ENCODE results near the gene SLC39A11.
"Not testable (repeated sequence)": the region's sequence is repeated elsewhere in the genome, so short reads cannot be mapped to it uniquely, and the experiment has no call there.

Gene SLC39A11

DNA sequence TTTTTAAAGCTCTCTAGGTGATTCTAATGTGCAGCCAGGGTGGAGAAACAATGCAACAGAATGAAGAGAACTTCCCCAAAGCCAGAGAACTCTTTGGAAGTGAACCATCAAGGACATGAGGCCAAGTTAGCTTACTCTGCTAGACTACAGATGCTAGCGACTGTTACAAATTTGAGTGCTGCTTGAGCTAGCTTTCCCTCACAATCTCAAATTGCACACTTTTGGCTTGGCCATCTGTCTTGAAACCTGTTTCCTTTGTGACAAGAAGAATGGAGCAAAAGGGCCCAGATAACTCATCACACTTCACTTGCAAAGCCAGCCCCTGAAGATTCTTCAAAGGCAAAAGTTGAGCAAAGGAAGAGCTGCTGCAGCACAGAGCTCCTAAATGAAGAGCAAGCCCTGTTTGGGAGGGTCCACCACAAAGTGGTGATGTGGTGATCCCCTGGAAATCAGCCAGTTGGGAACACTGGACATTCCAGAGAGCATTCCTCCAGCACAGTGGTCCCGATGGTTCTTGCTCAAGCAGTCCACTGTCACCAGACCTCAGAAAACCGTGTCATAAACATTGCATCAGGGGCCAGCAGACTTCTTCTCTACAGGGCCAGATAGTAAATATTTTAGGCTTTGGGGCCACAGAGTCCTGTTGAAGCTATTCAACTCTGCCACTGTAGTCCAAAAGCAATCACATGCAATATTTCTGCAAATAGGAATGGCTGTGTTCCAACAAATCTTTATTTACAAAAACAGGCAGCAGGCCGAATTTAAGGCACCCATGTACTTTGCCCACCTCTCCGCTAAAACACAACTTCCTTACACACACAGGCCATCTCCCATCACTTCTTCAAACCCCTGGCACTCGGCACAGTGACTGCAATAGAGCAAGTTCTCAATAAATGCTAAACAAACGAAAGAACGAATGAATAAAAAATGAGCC lies 21.2 kb downstream of the SLC39A11 start:
- FAIRE-seq: no peak

DNA sequence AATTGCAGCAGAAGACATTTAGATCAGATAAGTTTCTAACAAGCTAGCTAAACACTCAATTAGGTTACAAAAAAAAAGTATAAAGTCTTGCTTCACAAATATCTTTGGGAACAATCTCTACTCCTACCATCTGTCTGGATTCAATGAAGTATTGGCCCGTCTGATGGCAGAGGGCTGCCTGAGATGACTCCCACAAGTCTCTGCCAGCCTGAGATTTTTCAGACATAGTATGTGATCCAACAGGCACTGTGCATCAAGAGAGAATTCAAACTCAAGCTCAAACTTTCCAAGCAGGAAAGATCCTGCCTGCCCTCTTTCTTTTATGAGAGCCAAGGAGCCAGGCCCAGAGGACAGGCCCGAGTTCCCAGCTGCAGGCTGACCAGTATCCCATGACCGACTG lies 22.6 kb downstream of the SLC39A11 start:
- no peak for FAIRE-seq

DNA sequence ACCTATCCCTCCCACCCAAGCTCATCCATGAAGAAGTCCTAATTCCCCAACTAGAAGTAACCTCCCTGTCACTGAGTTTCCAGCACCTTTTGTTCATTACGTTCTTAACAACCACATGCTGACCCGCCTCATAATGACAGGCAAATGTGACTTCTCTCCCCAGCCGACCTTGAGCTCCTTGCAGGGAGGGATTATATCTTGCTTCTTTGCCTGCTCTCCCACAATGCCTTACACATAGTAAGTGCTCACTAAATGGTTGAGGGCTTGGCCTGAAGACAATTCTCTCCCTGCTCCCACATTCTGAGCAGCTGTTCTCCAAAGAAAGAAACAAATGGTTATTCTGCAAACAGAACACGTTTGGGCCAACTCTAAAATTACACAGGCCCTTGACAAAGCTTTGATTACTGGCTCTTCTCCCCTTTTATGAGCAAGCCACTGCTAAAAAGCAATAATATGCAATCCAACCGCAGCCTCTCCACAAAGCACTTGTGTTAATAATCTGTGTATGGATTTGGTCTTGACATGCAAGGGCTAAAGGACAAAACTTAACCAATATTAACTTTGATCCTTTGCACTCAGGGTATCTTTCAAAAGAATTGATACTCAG lies 23.2 kb downstream of the SLC39A11 start:
- no peak for FAIRE-seq

DNA sequence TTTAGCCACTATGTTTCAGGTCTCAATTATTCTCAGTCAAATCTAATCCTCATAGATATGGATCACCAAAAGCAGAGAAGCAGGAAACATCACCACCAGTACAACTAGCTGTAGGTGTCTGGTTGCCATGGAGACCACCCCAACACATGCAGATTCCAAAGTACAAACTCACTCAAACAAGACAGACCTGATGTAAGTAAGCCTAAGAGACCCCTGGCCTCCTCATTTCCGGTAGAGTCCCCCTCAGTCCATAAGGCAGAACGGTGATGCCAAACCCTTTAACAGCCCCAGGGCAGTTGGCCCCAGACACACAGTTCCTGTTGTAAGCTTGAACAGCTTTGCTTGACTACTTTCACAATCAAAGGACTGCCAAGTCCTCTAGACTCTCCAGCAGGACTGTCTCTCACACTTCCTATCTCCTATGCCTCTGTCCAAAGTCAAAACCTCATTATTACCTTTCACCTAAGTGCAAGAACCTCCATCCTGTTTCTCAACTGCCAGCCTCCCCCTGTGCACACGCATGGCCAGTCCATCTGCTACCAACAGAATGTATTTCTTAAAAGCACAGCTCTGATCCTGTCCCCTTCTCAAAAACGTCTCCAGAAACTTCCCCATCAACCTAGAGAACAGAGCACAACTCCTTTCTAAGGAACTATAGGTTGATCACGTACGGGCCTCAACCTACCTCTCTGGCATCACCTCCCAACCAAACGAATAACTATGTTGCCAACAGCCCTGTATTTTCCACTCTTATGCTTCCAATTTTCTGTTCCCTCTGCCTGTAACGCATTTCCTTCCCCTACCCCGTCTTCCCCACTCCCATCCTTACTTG lies 23.9 kb downstream of the SLC39A11 start:
- FAIRE-seq: no peak

DNA sequence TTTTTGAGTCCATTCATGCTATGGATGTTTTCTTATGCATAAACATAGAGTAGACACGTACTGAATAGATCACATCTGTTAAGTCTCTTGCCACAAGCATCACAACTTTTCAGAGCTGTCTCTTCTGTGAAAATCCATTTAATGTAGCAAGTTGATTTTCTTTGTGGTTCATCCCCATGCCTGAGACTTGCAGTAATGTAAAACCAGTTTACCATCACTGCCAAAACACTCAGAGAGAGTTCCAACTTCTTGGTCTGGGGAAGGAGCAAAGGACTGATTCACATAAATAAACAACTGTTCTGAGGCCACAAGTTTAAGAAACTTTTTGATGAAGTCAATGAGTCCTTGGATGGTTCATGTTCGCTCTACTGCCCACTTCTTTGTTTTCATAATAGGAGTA lies 24.8 kb downstream of the SLC39A11 start:
- not testable (repeated sequence) for FAIRE-seq

DNA sequence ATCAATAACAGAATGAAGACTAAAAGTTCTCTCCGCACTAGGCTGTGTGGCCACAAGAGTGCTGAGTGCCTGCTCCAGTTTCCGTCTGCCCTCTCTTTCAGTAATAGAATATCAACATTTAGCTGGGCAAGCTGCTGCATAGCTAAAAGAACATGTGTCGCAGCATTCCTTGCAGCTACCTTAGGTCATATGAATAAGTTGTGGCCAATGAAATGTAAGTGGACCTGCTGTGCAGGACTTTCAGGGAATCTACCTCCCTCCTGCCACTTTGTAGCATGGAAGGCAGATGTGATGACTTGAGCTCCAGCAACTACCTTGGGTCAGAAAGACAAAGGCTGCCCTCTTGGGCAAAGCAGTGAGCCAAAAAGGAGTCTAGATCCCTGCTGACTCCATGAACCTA lies 25.4 kb downstream of the SLC39A11 start:
- FAIRE-seq: no peak

DNA sequence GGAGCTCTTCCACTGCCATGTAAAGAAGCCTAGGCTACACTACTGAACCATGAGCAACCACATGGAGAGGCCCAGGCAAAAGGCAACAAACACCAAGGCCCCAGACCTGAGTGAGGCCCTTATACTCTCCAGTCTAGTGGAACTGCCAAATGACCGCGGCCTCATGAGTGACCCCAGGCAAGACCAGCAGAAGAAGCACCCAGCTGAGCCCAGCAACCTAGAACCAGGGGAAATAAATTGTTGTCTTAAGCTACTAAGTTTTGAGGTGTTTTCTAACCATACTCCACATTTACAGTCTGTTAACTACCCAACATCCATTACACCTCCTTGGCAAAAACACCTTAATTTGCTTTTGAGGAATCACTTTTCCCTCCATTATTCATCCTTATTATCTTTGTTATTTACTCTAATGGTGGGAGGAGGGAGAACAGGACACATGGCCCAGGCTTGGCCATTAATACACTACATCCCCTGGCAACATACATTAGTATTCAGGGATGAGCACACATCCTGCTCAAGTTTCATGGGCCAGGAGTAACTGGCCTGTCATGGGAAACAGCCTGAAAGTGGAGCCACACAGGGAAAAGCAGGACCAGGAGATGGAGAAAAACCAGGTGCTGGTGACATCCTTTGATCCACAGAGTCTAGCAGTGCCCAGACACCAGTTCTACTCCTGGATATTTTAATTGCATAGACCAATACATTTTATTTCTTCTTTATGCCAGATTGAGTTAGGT lies 26.2 kb downstream of the SLC39A11 start:
- FAIRE-seq: no peak

DNA sequence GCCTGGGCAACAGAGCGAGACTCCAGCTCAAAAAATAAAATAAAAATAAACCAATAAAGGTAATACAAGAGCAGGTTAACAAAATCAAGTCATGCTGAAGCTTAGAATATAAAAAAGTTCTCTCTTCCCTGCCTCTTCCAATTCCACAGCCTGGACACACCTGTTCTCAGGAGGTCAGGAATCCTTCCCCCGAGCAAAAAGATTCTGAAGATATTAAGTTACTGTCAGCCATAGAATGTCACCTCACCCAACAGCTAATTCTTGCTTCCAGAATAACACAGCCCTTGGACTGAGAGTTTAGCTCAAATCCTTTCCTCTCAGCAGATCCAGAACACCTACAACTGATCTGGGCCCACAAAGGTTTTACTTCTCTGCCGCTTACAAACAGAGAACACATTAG lies 27.1 kb downstream of the SLC39A11 start:
- no peak for FAIRE-seq

DNA sequence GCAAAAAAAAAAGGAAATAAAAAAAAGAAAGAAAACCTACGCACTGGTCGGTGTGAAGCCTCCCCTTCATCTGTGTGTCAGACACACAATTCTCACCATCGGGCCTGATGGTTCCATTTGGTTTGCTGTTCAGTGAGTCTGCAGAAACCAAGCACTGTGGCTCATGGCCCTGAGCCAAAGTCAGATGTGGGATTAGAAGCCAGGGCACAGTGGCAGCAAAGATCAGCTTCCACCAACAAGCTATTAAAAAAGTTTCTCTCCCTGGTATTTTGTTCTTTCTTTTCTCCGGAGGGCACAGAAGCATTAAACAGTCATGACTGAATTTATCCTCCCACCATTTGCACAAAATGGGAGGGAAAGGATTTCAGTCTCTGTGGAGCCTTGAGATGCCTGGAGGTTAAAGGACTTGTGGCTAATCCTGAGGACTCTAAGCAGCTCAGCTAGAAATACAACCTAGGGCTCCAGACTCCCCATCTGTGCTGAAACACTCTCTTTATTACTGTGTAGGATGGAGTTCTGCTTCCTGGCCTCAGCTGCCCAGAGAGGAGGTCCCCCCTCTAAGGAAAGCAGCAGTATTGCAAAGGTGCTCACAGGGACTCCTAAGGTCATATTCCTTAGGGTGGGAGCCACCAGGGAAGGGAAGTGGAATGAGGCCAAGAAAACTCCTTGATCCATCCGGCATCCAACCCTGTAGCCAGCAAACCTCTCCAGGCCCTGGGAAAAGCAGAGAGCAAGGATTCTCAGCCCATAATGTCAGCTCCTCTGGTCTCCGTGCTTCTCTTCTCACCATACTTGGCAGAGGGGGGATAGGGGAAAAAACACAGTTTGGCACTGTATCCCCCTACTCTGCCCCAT lies 28.2 kb downstream of the SLC39A11 start:
- no peak for FAIRE-seq

DNA sequence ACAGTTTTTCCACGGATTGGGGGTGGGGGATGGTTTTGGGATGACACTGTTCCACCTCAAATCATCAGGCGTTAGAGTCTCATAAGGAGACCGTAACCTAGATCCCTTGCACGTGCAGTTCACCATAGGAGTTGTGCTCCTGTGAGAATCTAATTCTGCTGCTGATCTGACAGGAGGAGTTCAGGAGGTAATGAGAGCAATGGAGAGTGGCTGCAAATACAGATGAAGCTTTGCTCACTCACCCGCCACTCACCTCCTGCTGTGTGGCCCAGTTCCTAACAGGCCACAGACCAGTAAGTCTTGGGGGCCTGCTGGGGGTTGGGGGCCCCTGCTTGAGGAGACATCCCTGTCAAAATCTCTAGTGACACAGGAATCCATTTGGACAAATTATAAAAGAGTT lies 29.8 kb downstream of the SLC39A11 start:
- no peak for FAIRE-seq

DNA sequence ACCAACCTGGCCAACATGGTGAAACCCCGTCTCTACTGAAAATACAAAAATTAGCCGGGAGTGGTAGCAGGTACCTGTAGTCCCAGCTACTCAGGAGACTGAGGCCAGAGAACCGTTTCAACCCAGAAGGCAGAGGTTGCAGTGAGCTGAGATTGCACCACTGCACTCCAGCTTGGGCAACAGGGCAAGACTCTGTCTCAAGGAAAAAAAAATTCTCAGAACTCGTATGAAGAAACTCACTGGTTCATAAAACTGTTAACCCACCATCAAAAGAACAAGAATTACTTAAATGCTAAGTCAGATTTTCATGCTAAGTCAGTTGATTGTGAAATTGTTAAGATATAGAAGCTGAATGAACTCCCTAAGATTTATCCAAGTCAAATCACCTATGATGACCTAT lies 31.3 kb downstream of the SLC39A11 start:
- FAIRE-seq: no peak

DNA sequence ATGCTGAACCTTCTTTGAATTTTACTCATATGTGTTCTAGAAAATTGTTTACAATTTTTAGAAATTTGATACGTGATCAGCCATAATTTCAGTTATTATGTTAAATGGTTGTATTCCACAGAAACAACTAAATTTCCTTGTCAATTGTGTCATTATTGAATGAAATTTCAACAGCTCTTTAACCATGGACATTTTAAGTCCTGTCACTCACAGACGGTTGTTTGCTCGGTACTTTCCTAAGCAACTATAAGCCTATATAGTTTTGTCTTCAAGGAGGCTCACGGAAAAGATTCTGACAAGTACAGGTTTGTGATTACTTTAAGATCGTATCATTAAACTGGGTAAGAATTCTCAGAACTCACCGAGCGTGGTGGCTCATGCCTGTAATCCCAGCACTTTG lies 31.8 kb downstream of the SLC39A11 start:
- no peak for FAIRE-seq

DNA sequence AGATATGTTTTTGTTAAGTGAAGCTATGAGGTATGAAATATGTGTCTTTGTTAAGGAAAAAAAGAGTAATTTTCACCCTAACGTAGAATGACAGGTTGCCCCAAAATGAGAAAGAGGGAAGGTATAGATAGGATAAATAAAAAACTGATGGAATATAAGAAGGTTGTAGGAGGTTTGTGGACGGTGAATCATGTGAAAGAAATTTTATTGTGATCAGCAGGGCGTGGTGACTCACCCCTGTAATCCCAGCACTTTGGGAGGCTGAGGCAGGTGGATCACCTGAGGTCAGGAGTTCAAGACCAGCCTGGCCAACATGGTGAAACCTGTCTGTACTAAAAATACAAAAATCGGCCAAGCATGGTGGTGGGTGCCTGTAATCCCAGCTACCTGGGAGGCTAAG lies 32.8 kb downstream of the SLC39A11 start:
- FAIRE-seq: not testable (repeated sequence)

DNA sequence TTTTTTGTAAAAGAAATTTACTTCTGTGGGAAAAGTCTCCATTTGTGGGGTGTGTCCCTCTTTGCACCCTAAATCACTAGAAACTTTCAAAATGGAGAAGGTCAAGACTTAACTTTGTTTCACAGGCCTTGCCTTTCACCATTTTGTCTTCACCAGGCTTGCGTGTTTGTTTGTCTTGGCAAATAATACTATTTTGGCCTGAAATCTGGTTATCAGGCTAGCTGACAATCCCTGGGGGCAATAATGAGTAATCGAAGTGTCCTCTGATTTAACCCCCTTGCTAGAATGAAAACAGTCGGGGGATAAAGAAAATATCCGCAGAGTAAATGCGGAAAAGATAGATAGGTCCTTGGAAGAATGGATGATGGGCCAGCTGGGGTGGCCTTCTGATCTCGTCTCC lies 34.5 kb downstream of the SLC39A11 start:
- FAIRE-seq: no peak

DNA sequence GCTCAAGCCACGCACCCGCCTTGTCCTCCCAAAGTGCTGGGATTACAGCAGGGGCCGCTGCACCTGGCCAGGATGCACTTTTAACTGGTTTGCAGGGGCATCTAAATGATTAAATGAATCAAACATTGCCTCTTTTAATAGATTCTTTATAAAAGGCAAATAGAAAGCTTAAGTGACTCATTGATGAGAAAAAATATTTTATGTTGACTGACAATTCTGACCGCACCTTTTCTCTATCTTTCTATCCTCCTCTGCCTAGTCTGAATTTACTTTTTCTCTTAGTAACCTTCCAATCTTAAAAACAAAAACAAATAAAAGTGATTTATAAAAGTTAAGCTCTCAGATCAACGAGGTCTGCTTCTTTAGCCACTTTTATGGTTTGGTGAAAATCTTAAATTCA lies 35.3 kb downstream of the SLC39A11 start:
- no peak for FAIRE-seq

DNA sequence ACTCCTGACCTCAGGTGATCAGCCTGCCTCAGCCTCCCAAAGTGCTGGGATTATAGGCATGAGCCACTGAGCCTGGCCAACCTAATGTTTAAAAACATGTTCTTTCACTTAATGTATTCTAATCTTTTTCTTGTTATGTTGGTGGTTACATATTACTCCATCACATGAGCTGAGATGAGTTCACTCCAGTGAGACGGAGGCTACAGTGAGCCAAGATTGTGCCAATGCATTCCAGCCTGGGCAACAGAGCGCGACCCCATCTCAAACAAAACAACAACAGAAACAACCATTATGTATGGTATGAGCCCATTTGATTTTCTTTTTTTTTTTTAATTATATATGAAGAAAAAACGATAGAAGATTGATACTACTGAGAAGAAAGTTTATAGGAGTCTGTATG lies 39.6 kb downstream of the SLC39A11 start:
- FAIRE-seq: no peak

DNA sequence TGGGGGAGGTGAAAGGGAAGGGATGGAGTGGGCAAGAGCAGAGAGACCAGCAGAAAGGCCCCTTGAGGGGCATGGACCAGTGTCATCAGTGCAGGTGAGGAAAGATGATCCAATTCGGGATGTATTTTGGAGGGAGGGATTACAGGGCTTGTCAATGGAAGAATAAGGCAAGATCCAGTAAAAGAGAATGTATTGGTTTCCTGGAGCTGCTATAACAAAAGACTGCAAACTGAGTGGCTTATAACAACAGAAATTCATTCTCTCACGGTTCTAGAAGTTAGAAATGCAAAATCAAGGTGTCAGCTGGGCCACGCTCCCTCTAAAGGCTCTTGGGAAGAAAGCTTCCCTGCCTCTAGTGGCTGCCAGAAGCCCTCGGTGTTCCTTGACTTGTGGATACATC lies 41.7 kb downstream of the SLC39A11 start:
- FAIRE-seq: no peak

DNA sequence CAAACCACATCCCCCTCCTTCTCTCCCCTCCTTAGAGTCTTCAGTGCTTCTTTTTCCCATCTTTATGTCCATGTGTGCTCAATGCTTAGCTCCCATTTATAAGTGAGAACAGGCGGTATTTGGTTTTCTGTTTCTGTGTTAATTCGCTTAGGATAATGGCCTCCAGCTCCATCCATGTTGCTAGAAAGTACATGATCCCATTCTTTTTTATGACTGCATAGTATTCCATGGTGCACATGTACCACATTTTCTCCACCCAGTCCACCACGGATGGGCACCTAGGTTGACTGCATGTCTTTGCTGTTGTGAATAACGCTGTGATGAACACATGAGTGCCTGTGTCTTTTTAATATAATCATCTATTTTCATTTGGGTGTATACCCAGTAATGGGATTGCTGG lies 44.3 kb downstream of the SLC39A11 start:
- FAIRE-seq: no peak

DNA sequence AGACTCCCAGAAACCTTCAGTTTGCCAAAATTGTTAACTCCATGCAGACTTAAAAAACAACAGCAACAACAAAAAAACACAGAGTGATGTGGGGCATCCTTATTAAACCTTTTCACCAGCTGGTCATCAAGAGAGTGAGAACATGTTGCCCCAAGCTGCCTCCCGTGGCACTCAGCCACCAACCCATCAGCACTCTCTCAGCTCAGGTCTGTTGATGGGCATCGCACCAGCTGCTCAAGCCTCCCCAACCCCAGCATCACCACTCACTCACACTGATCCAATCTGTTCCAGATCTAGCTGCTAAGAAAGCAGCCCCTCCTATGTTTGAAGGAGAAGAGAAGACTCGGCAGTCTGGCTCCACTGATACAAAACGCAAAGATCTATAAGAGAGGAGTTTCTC lies 46.8 kb downstream of the SLC39A11 start:
- no peak for FAIRE-seq

DNA sequence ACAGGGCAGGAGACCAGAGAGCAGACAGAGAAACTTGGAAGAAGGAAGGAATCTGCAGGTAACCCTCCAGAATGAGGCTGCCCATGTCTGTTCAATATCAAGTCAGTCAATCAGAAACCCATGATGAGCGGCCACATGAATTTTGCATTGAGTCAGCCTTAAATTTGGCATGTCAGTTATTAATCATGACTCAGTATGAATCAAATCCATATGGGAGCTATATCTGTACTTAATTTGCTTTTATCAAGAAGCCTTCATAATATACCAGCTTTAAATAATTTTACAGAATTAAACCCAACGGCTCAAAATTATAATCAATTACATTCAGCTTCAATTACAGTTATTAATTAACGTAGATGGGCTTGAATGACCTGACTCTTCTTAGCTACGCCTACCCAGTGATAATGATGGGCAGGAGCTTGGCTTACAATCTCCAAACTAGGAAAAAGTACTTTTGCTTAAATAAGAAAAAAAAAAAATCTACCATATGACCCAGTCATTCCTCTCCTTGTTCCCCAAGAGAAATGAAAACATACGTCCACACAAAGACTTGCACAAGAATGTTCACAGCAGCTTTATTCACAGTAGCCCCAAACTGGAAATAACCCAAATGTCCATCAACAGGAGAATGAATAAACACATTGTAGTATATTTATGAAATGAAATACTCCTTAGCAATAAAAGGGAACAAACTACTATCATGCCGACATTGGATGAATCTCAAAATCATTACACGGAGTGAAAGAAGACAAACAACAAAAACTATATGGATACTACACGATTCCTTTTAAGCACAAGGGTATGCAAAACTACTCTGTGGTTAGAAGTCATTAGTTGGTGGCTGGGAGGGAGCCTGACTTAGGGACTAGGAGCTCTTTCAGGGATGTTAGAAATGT lies 48.6 kb downstream of the SLC39A11 start:
- no peak for FAIRE-seq

Data from TTC549 (cell line).